HepG2 (cell line): ENCODE results near the gene STC2. TPM values are rescaled to one million over a fixed set of nuclear protein-coding genes. Genes with fewer than 3 reads are reported as not detected.

Experiments used
- GRHL1 ChIP-seq: sonication (generic); formaldehyde crosslinking; conservative IDR thresholded peaks from 2 replicates; pipeline ENCODE4 v1.8.0; 2022; ENCODE audit warnings: missing genetic modification reagents
- KLF13 ChIP-seq: sonication (generic); formaldehyde crosslinking; IDR thresholded peaks from 2 replicates; pipeline ENCODE4 v1.4.0; 2020; ENCODE audit warnings: mild to moderate bottlenecking, missing genetic modification reagents
- MIER3 ChIP-seq: IDR thresholded peaks from 2 replicates; pipeline ENCODE4 v1.6.1; 2016; ENCODE audit warnings: missing compliant biosample characterization, borderline replicate concordance
- ZBTB8A ChIP-seq: sonication (generic); formaldehyde crosslinking; IDR thresholded peaks from 2 replicates; pipeline ENCODE4 v1.4.0; 2020; ENCODE audit warnings: mild to moderate bottlenecking, low read depth, missing genetic modification reagents, borderline replicate concordance
- ZNF326 ChIP-seq: sonication (generic); formaldehyde crosslinking; IDR thresholded peaks from 2 replicates; pipeline ENCODE4 v1.4.0; 2020; ENCODE audit warnings: missing genetic modification reagents, borderline replicate concordance
- ZNF558 ChIP-seq: sonication (generic); formaldehyde crosslinking; IDR thresholded peaks from 2 replicates; pipeline ENCODE4 v1.9.0; 2022; ENCODE audit warnings: mild to moderate bottlenecking, missing genetic modification reagents, borderline replicate concordance
- ZNF746 ChIP-seq: sonication (generic); formaldehyde crosslinking; IDR thresholded peaks from 2 replicates; pipeline ENCODE4 v1.8.0; 2022; ENCODE audit warnings: mild to moderate bottlenecking, missing genetic modification reagents
- ZNF788 ChIP-seq: sonication (generic); formaldehyde crosslinking; IDR thresholded peaks from 2 replicates; pipeline ENCODE4 v1.5.0; 2020; ENCODE audit warnings: mild to moderate bottlenecking, missing genetic modification reagents, borderline replicate concordance
- polyA plus RNA-seq, 8 experiments: library from polyadenylated mRNA; depleted of rRNA in 3 of 8; stranded (reverse) in 7 of 8; unstranded in 1 of 8; fragments of >200 nt; fragmentation: Illumina TruSeq in 4 of 8; extraction: Trizol in 4 of 8; gene quantifications; 2 replicates each; pipeline versions ENCODE4 v1.2.1 to v1.2.3, GENCODE V29; 2011 to 2016; ENCODE audit warnings: low read depth in 4 of 8, missing spikeins in 1 of 8, mixed read lengths in 1 of 8; ENCODE audit not compliant: insufficient read depth in 1 of 8
- total RNA-seq, 5 experiments: library from RNA; depleted of rRNA; stranded (reverse); fragments of >200 nt; fragmentation: Illumina TruSeq; extraction: Trizol; gene quantifications; 2 replicates each; pipeline ENCODE4 v1.2.3, GENCODE V29; 2016; ENCODE audit warnings: low read depth in 1 of 5
- TF ChIP-seq, protein P1 (sequence below): sonication (generic); formaldehyde crosslinking; IDR thresholded peaks from 2 replicates; pipeline ENCODE4; 2020; ENCODE audit warnings: missing genetic modification reagents, mild to moderate bottlenecking, borderline replicate concordance
- TF ChIP-seq, protein P2 (sequence below): sonication (generic); formaldehyde crosslinking; conservative IDR thresholded peaks from 2 replicates; pipeline ENCODE4 v1.4.0; 2020; ENCODE audit warnings: missing genetic modification reagents
- TF ChIP-seq, protein P3 (sequence below): sonication (generic); formaldehyde crosslinking; IDR thresholded peaks from 2 replicates; pipeline ENCODE4 v1.4.0; 2020; ENCODE audit warnings: mild to moderate bottlenecking, missing genetic modification reagents

The STC2 gene
- total and polyA plus RNA-seq, 2 of the 13 experiments (the other 11 are each of a cell fraction or from before 2014, with no cell fraction given): 27.1 to 69.2 TPM

DNA sequence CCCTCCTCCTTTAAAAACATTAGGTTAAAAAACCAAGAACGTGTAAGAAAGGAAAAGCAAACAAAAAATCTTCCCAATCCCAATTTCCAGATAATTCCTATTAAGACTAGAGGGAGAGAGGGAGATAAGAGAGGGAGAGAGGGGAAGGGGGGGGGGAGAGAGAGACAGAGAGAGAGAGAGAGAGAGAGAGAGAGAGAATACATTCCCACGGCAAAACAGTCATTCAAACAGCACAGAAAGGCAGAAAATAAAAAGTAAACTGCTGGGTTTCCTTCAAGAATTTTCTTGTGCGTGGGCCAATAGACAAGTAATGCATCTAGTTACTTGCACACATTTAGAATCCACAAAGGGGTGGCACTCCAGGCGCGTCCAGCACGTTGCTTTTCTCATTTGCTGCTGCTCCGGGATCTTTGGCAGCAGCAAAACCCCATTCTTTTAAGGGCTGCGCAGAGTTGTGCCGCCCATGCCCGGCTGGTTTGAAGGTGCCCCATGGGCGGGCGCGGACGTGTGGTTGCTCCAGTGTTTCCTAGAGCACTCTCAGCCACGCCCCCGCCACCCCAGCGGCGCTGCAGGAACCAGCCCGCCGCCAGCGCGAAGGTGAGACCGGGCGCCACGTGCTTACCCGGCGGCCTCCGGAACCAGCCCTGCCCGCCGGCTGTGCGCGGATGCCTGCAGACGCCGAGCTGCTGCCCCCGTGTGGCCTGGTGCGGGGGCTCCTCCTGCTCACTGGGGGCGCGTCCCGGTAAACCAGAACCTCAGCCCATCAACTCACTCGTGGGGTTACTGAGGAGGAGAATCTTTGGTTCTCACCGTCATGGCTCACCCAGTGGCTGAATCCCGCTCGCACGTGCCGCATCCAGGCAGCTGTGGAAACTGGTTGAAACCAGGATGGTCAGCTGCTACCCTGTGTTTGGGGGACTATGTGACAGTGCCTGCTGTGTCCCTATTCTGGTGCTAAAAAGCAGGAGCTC, 44.6 kb downstream of the STC2 start (continued):
- TF ChIP-seq, protein P1, sequence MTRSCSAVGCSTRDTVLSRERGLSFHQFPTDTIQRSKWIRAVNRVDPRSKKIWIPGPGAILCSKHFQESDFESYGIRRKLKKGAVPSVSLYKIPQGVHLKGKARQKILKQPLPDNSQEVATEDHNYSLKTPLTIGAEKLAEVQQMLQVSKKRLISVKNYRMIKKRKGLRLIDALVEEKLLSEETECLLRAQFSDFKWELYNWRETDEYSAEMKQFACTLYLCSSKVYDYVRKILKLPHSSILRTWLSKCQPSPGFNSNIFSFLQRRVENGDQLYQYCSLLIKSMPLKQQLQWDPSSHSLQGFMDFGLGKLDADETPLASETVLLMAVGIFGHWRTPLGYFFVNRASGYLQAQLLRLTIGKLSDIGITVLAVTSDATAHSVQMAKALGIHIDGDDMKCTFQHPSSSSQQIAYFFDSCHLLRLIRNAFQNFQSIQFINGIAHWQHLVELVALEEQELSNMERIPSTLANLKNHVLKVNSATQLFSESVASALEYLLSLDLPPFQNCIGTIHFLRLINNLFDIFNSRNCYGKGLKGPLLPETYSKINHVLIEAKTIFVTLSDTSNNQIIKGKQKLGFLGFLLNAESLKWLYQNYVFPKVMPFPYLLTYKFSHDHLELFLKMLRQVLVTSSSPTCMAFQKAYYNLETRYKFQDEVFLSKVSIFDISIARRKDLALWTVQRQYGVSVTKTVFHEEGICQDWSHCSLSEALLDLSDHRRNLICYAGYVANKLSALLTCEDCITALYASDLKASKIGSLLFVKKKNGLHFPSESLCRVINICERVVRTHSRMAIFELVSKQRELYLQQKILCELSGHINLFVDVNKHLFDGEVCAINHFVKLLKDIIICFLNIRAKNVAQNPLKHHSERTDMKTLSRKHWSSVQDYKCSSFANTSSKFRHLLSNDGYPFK (CRISPR knock-in tag): peak; percentile 79
- TF ChIP-seq MIER3 (CRISPR knock-in tag) (peak; percentile 88; the same call in 1 of the 2 replicates), ZNF788 (CRISPR knock-in tag) (peak; percentile 95; the same call in 1 of the 2 replicates), ZBTB8A (peak; percentile 66; the same call in 1 of the 2 replicates), KLF13 (CRISPR knock-in tag) (peak; percentile 89; the same call in 1 of the 2 replicates), ZNF746 (CRISPR knock-in tag) (peak; percentile 93), ZNF326 (CRISPR knock-in tag) (no peak), GRHL1 (no peak), ZNF558 (CRISPR knock-in tag) (peak; percentile 96; the same call in 1 of the 2 replicates)
- TF ChIP-seq, protein P2, sequence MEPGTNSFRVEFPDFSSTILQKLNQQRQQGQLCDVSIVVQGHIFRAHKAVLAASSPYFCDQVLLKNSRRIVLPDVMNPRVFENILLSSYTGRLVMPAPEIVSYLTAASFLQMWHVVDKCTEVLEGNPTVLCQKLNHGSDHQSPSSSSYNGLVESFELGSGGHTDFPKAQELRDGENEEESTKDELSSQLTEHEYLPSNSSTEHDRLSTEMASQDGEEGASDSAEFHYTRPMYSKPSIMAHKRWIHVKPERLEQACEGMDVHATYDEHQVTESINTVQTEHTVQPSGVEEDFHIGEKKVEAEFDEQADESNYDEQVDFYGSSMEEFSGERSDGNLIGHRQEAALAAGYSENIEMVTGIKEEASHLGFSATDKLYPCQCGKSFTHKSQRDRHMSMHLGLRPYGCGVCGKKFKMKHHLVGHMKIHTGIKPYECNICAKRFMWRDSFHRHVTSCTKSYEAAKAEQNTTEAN (CRISPR knock-in tag): peak; percentile 92
- TF ChIP-seq, protein P3, sequence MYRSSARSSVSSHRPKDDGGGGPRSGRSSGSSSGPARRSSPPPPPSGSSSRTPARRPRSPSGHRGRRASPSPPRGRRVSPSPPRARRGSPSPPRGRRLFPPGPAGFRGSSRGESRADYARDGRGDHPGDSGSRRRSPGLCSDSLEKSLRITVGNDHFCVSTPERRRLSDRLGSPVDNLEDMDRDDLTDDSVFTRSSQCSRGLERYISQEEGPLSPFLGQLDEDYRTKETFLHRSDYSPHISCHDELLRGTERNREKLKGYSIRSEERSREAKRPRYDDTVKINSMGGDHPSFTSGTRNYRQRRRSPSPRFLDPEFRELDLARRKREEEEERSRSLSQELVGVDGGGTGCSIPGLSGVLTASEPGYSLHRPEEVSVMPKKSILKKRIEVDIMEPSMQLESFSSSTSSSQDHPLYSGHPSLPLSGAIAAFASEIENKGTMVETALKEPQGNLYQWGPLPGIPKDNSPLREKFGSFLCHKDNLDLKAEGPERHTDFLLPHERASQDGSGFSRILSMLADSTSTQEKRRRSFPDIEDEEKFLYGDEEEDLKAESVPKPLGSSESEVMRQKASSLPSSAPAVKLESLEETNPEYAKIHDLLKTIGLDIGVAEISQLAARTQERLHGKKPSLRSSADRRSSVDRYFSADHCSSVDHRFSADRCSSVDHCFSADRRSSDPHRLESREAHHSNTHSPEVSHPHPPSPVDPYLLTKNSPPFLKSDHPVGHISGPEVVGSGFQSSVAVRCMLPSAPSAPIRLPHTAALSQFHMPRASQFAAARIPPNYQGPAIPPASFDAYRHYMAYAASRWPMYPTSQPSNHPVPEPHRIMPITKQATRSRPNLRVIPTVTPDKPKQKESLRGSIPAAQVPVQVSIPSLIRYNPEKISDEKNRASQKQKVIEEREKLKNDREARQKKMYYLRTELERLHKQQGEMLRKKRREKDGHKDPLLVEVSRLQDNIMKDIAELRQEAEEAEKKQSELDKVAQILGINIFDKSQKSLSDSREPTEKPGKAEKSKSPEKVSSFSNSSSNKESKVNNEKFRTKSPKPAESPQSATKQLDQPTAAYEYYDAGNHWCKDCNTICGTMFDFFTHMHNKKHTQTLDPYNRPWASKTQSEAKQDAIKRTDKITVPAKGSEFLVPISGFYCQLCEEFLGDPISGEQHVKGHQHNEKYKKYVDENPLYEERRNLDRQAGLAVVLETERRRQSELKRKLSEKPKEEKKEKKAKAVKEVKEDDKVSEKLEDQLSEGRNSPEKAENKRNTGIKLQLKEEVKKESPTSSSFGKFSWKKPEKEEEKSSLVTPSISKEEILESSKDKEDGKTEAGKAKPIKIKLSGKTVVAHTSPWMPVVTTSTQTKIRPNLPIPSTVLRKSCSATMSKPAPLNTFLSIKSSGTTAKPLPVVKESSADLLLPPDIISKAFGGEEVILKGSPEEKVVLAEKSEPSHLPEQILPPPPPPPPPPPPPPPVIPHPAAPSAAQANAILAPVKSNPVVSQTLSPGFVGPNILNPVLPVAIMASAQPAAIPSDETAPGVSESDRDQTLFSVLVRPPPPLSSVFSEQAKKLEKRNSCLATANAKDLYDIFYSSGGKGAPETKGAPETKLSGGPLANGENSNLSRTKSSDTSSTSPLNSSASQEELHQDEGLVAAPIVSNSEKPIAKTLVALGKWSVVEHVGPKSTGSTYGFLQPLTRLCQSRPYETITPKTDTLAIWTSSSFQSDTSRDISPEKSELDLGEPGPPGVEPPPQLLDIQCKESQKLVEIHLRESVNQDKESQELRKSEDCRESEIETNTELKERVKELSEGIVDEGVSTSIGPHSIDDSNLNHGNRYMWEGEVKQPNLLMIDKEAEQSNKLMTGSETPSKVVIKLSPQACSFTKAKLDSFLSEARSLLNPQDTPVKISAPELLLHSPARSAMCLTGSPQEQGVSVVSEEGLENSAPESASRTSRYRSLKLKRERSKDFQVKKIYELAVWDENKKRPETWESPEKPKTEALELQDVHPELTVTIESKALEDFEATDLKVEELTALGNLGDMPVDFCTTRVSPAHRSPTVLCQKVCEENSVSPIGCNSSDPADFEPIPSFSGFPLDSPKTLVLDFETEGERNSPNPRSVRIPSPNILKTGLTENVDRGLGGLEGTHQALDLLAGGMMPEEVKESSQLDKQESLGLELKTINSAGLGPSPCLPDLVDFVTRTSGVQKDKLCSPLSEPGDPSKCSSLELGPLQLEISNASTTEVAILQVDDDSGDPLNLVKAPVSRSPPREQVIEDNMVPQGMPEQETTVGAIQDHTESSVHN (CRISPR knock-in tag): peak; percentile 98
